ENCODE measurements around the gene HEATR9. TPM values are rescaled to one million over a fixed set of nuclear protein-coding genes. Genes with fewer than 3 reads are reported as not detected.

HEATR9 gene
- total RNA-seq, 1 donor from 2014 or later, result not detected

DNA sequence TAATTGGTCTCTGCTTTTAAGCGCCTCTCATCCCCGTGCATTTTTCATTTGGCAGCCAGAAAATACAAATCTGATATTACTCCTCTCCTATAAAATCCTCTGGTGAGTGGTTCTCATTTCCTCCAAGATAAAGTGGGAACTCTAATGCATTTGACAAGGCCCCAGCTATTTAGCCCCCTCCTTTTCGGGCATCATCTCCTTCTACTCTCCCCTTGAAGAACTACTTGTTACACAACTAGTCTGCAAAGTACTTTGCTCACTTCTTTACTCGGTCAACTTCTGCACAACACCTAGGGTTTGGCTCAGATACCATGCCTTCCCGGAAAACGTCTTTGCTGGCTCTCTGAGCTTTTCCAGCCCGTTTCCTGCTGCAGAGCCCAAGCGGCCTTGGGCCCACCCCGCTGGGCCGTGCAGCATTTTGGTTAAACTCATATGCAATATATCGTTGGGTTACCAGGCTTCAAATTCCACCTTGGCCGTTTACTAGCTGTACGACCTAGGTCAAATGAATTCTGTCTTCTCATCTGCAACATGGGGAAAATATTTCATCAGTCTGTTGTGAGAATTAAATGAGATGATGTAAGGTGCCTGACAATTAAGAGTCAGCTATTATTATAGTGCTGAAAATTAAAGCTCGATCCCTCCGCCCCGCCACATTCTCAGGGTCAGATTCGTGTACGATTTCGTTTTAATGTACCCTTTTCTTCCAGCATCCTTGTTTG is 60.3 kb downstream of the HEATR9 start:
- Mint-ChIP-seq H3K36me3 (ENCODE audit: low read depth, unreplicated experiment) (no peaks in the 10 kb centered on the region), H3K9me3 (ENCODE audit: unreplicated experiment) (no peaks in the 10 kb centered on the region), H3K4me3 (ENCODE audit: unreplicated experiment) (peak overlapping the region; percentile 96), H3K27me3 (ENCODE audit: unreplicated experiment) (peaks cover 2% of the 10 kb centered on the region), H3K27ac (ENCODE audit: unreplicated experiment) (peak overlapping the region; percentile 96), H3K4me1 (ENCODE audit: unreplicated experiment) (peaks cover 37% of the 10 kb centered on the region)
- peak; percentile 23 for DNase-seq (ENCODE audit: low spot score)
- TF ChIP-seq, protein P1, sequence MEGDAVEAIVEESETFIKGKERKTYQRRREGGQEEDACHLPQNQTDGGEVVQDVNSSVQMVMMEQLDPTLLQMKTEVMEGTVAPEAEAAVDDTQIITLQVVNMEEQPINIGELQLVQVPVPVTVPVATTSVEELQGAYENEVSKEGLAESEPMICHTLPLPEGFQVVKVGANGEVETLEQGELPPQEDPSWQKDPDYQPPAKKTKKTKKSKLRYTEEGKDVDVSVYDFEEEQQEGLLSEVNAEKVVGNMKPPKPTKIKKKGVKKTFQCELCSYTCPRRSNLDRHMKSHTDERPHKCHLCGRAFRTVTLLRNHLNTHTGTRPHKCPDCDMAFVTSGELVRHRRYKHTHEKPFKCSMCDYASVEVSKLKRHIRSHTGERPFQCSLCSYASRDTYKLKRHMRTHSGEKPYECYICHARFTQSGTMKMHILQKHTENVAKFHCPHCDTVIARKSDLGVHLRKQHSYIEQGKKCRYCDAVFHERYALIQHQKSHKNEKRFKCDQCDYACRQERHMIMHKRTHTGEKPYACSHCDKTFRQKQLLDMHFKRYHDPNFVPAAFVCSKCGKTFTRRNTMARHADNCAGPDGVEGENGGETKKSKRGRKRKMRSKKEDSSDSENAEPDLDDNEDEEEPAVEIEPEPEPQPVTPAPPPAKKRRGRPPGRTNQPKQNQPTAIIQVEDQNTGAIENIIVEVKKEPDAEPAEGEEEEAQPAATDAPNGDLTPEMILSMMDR (IDR thresholded peaks at IDR 0.05; ENCODE audit: unreplicated experiment), result no peak

DNA sequence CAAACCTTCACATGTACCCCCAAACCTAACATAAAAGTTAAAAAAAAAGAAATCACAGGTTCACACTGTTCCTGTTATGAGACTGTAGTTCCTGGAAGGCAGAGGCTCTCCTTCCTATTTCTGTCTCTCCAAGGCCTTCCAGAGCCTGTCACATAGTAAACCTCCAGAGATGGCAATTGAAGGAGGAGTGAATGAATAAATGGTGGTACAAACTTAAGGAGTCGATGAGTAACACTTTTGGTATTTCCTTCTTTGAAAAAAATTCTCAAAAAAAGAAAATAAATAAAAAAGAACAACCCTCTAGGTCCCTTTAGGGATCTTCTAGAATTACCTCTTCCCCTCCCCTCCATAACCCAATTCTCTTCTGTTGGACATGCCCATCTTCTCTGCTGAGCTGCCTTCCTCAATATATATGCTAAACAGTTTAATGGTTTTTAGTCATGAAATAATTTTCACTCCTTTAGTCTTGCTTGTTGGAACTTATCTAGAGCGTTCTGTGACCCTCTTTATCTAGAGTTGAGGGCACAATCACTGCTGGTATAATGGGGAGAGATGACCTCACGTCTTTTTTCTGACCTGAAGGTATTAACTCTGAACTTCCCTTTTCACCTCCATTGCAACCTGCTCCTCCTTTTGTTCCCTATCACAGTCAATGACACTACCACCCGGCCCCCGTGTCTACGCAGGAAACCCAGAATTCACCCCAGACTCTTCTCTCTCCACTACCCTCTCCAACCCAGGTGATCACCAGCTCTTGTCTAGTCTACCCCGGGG is 61.1 kb downstream of the HEATR9 start:
- no peaks in the 10 kb centered on the region for H3K27me3 Mint-ChIP-seq (ENCODE audit: unreplicated experiment)
- no peak overlapping the region for H3K27ac Mint-ChIP-seq (ENCODE audit: unreplicated experiment)

More for the DNA sequence above, 61.1 kb downstream of the HEATR9 start:
- TF ChIP-seq, protein P1 (IDR thresholded peaks at IDR 0.05; ENCODE audit: unreplicated experiment), result no peak
- no peaks in the 10 kb centered on the region for H3K36me3 Mint-ChIP-seq (ENCODE audit: low read depth, unreplicated experiment)
- no peak for DNase-seq (ENCODE audit: low spot score)
- H3K4me3 Mint-ChIP-seq (ENCODE audit: unreplicated experiment), result peak overlapping the region; percentile 21
- no peaks in the 10 kb centered on the region for H3K9me3 Mint-ChIP-seq (ENCODE audit: unreplicated experiment)
- peaks cover 44% of the 10 kb centered on the region for H3K4me1 Mint-ChIP-seq (ENCODE audit: unreplicated experiment)

Other genes starting within 250 kb of the HEATR9 start
- gene RASL10B, start 137.3 kb downstream of the HEATR9 start, total RNA-seq (ENCODE audit: unreplicated experiment), result 1.7 TPM
- gene GAS2L2, start 115.7 kb downstream of the HEATR9 start, total RNA-seq (ENCODE audit: unreplicated experiment), result 0.10 TPM
- 0.90 TPM for gene C17orf50, start 108.0 kb downstream of the HEATR9 start, total RNA-seq (ENCODE audit: unreplicated experiment)
- 10.6 TPM for gene MMP28, start 73.2 kb downstream of the HEATR9 start, total RNA-seq (ENCODE audit: unreplicated experiment)
- gene TAF15, start 59.4 kb downstream of the HEATR9 start, total RNA-seq (ENCODE audit: unreplicated experiment), result 188 TPM
- gene CCL5, start 11.5 kb upstream of the HEATR9 start, total RNA-seq (ENCODE audit: unreplicated experiment), result not detected
- gene RDM1, start 61.9 kb upstream of the HEATR9 start, total RNA-seq (ENCODE audit: unreplicated experiment), result 0.67 TPM
- gene LYZL6, start 74.8 kb upstream of the HEATR9 start, total RNA-seq (ENCODE audit: unreplicated experiment), result not detected
- gene CCL16, start 112.6 kb upstream of the HEATR9 start, total RNA-seq (ENCODE audit: unreplicated experiment), result not detected
- gene CCL14, start 117.8 kb upstream of the HEATR9 start, total RNA-seq (ENCODE audit: unreplicated experiment), result not detected
- not detected for gene CCL15, start 132.7 kb upstream of the HEATR9 start, total RNA-seq (ENCODE audit: unreplicated experiment)
- gene CCL23, start 149.1 kb upstream of the HEATR9 start, total RNA-seq (ENCODE audit: unreplicated experiment), result not detected
- gene CCL18, start 195.4 kb upstream of the HEATR9 start, total RNA-seq (ENCODE audit: unreplicated experiment), result not detected
- gene CCL3, start 221.3 kb upstream of the HEATR9 start, total RNA-seq (ENCODE audit: unreplicated experiment), result not detected
- gene CCL4, start 234.9 kb upstream of the HEATR9 start, total RNA-seq (ENCODE audit: unreplicated experiment), result not detected

All from endothelial cell (in vitro differentiated cells).